ENCODE results near the gene DYNC1I1.
A peak's percentile ranks its signal among the peaks of the same experiment; 100 is the strongest.

DYNC1I1 gene

DNA sequence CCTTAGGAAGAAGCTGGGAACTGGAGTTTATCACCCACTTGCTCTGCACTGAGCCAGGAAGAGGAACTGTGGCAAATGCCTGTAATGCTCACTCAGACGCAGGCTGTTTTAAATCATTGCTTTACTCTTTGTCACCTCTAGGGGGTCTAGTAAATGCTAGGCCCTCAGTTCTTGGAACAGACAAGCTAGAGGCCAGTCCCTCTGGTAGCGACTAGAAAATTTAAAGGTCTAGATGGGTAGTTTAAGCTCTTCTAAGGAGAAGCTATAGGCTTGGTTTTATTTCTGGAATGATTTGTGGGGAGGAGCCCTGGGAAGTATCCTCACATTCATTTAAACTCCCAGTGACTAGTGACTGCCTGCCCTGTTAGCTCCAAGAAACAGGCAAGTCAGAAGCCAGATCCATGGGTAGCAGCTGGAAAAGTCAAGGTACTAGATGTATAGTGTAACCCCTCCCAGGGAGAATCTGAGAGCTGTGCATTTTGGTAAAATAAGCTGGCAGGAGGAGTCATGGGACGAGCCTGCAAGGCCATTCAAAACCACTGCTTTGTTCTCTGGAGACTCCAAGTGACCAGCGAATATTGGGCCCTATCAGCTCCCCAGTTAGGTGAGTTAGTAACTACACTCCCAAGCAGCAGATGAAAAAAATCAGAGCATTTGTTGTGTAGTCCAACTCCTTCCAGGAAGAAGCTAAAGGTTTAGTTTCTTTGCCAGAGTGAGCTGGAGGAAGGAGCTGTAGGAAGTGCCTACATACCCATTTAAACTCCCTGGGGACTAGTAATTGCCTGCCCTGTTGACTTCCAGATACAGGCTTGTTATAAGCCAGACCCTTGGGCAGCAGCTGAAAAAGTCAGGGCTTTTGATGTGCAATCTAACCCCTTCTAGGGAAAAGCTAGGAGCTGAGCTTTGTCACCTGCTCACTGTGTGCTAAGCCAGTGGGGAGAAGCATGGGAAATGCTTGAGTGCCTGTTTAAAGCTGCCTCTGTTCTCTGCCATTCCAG, 68.9 kb downstream of the DYNC1I1 start:
- H3K27ac ChIP-seq (ENCODE audit: low read depth, low read length) = no peak overlapping the region

DNA sequence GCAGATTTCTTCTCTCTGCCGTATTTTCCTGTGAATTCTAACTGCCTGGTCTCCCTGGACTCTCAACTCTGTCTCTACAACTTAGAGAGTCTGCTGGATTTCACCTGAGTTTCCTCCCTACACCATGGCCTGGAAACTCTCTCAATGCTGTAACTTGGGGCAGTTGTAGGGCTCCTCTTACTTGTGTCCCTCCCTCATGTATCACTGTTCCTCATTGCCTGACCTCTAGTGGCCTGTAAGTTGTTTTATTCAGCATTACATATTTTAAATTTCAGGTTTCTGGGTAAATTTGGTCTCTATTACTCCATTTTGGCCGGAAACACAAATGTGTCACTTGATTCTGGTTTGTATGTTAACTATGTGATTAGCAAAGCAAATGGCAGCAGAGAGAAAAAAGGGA, 70.9 kb downstream of the DYNC1I1 start:
- Histone ChIP-seq H3K27me3 (ENCODE audit: low read length) (no peaks in the 10 kb centered on the region), H3F3A (ENCODE audit: insufficient read depth) (no peaks in the 10 kb centered on the region), H3K36me3 (ENCODE audit: low read length) (no peaks in the 10 kb centered on the region), H3K9ac (ENCODE audit: low read length) (no peak overlapping the region), H3K9me3 (ENCODE audit: insufficient read depth, low read length) (0 out of 2 replicates have a peak, but pooled peaks cover 2% of the 10 kb centered on the region), H2AFZ (ENCODE audit: low read depth, low read length, severe bottlenecking) (no peak overlapping the region), H3K4me3 (ENCODE audit: insufficient read depth, low read length, poor library complexity, severe bottlenecking) (no peak overlapping the region), H4K20me1 (ENCODE audit: low read depth, low read length) (no peaks in the 10 kb centered on the region), H3K4me2 (ENCODE audit: low read depth, low read length, poor library complexity, severe bottlenecking) (no peak overlapping the region), H3K9me2 (replicated peaks; ENCODE audit: insufficient read depth, low read length) (no peaks in the 10 kb centered on the region), H3K79me2 (ENCODE audit: insufficient read depth, low read length) (no peaks in the 10 kb centered on the region), H3K27ac (ENCODE audit: low read depth, low read length) (no peak overlapping the region)
- TF ChIP-seq EZH2phosphoT487 (conservative IDR thresholded peaks at IDR 0.05; ENCODE audit: low read length) = no peak
- TF ChIP-seq, protein P1, sequence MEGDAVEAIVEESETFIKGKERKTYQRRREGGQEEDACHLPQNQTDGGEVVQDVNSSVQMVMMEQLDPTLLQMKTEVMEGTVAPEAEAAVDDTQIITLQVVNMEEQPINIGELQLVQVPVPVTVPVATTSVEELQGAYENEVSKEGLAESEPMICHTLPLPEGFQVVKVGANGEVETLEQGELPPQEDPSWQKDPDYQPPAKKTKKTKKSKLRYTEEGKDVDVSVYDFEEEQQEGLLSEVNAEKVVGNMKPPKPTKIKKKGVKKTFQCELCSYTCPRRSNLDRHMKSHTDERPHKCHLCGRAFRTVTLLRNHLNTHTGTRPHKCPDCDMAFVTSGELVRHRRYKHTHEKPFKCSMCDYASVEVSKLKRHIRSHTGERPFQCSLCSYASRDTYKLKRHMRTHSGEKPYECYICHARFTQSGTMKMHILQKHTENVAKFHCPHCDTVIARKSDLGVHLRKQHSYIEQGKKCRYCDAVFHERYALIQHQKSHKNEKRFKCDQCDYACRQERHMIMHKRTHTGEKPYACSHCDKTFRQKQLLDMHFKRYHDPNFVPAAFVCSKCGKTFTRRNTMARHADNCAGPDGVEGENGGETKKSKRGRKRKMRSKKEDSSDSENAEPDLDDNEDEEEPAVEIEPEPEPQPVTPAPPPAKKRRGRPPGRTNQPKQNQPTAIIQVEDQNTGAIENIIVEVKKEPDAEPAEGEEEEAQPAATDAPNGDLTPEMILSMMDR (IDR thresholded peaks at IDR 0.05; ENCODE audit: insufficient read depth, low read length, poor library complexity, severe bottlenecking) = no peak

More for the DNA sequence above, 68.9 kb downstream of the DYNC1I1 start:
- Histone ChIP-seq H3K36me3 (ENCODE audit: low read length) (no peaks in the 10 kb centered on the region), H3K4me2 (ENCODE audit: low read depth, low read length, poor library complexity, severe bottlenecking) (no peak overlapping the region), H2AFZ (ENCODE audit: low read depth, low read length, severe bottlenecking) (no peak overlapping the region), H4K20me1 (ENCODE audit: low read depth, low read length) (no peaks in the 10 kb centered on the region), H3K9ac (ENCODE audit: low read length) (no peak overlapping the region), H3K79me2 (ENCODE audit: insufficient read depth, low read length) (no peaks in the 10 kb centered on the region), H3K27me3 (ENCODE audit: low read length) (no peaks in the 10 kb centered on the region), H3K9me3 (ENCODE audit: insufficient read depth, low read length) (no peaks in the 10 kb centered on the region), H3F3A (ENCODE audit: insufficient read depth) (no peaks in the 10 kb centered on the region), H3K4me3 (ENCODE audit: insufficient read depth, low read length, poor library complexity, severe bottlenecking) (no peak overlapping the region), H3K9me2 (replicated peaks; ENCODE audit: insufficient read depth, low read length) (no peaks in the 10 kb centered on the region)
- TF ChIP-seq, protein P1 (IDR thresholded peaks at IDR 0.05; ENCODE audit: insufficient read depth, low read length, poor library complexity, severe bottlenecking) = peak; percentile 63
- TF ChIP-seq EZH2phosphoT487 (conservative IDR thresholded peaks at IDR 0.05; ENCODE audit: low read length) = no peak

DNA sequence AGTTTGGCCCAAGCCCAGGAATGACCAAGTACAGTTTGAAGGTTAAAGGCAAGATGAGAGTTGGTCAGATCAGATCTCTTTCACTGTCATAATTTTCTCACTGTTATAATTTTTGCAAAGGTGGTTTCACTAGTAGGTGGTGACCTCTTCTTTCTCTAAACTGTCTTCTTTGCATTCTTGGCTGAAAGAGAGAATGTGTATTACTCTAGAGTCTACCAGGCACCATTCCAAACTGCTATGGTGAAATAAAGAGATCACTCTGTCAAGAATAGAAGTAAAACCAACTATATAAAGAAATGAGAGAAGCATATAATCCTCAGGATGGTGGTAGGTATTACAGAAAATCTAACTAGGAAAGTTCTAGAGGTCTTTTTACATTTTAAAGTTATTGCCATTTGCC, 72.7 kb downstream of the DYNC1I1 start:
- TF ChIP-seq, protein P1 (IDR thresholded peaks at IDR 0.05; ENCODE audit: insufficient read depth, low read length, poor library complexity, severe bottlenecking) = no peak
- no peak for TF ChIP-seq EZH2phosphoT487 (conservative IDR thresholded peaks at IDR 0.05; ENCODE audit: low read length)
- 0 out of 2 replicates have a peak, but pooled peaks cover 3% of the 10 kb centered on the region for H3K9me3 ChIP-seq (ENCODE audit: insufficient read depth, low read length)
- H3K79me2 ChIP-seq (ENCODE audit: insufficient read depth, low read length) = no peaks in the 10 kb centered on the region
- H4K20me1 ChIP-seq (ENCODE audit: low read depth, low read length) = no peaks in the 10 kb centered on the region
- H3K27me3 ChIP-seq (ENCODE audit: low read length) = no peaks in the 10 kb centered on the region
- no peak overlapping the region for H3K4me3 ChIP-seq (ENCODE audit: insufficient read depth, low read length, poor library complexity, severe bottlenecking)
- no peaks in the 10 kb centered on the region for H3K36me3 ChIP-seq (ENCODE audit: low read length)
- no peak overlapping the region for H3K9ac ChIP-seq (ENCODE audit: low read length)
- no peak overlapping the region for H2AFZ ChIP-seq (ENCODE audit: low read depth, low read length, severe bottlenecking)
- H3K27ac ChIP-seq (ENCODE audit: low read depth, low read length) = no peak overlapping the region
- no peaks in the 10 kb centered on the region for H3K9me2 ChIP-seq (replicated peaks; ENCODE audit: insufficient read depth, low read length)
- H3F3A ChIP-seq (ENCODE audit: insufficient read depth) = no peaks in the 10 kb centered on the region
- no peak overlapping the region for H3K4me2 ChIP-seq (ENCODE audit: low read depth, low read length, poor library complexity, severe bottlenecking)
